Right hindlimb (tissue), 1 donor: ENCODE data around the gene SULT1B1.

Source experiments
- DNase-seq: peaks from one replicate; pipeline ENCODE4 v3.0.0-alpha.2; 2018

Gene SULT1B1

DNA sequence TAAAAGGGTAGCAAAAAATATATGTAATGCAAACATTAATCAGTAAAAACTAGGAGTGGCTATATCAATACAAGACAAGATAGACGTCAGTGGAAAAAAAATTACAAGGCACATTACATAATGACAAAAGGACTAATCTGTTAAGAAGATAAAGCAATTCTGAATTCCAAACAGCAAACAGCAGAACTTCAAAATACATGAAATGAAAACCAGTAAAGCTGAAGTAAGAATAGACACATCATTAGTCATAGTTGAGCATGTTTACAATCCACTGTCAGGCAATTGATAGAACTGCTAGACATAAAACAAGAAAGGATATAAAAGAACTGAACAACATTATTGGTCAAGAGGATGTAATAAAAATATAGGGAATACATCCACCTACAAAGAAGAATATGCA lies 12.2 kb downstream of the SULT1B1 start:
- DNase-seq = no peak

DNA sequence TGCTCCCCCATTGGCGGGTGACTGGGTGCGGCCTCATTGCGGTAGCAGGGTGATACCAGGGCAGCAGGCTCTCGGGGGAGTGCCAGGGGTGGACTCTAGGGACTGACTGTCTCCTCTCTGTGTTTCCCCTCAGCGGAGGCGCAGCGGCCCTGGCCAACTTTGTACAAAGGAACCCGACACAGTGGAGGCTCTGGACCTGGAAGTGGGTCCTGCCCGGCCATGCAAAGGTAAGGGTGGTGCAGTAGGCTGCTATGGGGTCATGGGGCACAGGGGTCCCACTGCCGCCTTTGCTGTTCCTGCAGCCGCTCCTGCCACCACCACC lies 16.3 kb downstream of the SULT1B1 start:
- no peak for DNase-seq

DNA sequence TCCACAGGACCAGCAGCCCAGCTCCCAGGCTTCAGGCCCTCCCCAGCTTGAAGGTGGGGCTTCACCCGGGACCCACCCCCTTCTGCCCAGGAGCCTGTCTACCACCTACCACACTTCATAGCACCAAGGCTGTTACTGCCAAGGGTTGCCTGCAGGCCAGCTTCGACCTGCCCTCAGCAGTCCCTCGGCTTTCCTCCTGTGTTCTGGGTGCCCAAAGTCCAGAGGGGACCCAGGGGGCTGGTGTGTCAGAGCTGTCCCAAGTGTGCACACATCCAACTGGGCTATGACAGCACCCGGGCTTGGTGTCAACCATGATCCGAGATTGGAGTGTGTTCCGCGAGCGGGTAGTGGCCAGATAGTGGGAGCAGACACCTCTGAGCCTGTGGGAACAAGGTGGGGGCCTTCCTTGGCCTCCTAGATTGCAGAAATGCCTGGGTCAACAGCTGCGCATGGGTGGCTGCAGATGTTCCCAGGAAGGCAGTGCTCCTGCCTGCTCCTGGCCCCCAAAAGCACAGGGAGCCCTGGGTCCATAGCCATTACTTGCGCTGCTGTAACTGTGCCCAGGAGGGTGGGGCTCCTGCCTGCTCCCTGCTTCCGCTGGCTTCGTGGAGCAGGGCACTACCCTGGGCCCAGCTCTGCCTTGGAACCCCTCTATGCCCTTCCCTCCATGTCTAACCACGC lies 16.8 kb downstream of the SULT1B1 start:
- DNase-seq = no peak

DNA sequence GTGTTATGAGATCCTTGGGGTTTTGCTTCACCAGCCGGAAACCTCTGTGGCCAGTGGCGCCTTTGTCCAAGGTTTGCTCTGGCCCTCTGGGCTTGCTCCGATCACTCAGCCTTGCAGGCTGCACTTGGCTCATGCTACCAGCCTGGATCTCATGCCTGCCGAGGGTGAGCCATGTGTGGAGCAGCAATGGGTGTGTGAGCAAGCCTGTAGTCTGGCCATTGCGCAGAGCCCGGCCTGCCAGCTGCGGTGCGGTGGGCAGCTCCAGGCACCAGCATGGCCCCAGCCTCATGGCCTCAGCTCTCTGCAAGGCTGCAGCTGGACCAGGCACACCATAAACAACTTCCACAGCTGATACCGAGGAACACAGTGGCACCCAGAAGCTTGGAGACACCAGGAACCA lies 17.8 kb downstream of the SULT1B1 start:
- DNase-seq = no peak

DNA sequence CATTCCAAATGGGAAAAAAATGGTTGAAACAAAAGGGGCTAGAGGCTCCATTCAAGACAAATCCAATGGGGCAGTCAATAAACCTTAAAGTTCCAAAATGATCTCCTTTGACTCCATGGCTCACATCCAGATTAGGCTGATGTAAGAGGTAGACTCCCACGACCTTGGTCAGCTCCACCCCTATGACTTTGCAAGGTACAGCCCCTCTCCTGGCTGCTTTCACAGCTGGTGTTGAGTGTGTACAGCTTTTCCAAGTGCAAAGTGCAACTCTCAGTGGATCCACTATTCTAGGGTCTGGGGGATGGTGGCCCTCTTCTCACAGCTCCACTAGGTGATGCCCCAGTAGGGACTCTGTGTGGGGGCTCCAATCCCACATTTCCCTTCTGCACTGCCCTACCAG lies 21.5 kb downstream of the SULT1B1 start:
- no peak for DNase-seq

DNA sequence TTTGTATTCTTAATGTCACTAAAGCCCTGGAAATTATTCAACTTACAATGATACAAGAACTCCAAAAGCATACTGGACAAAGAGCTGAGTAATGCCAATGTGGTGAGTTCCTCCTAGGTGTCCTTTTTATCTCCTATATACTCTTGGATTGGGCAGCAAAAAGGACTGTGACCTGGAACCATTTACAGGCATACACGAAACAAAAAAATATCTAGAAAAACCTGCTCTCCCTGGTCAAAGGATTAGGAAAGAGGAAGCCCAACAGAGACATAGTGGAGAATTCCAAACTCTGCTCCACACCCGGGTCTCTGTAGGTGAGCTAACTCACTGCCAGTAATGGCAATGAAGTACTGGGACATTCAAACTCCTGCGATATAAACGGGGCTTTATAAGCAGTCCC lies 25.3 kb downstream of the SULT1B1 start:
- DNase-seq = no peak

DNA sequence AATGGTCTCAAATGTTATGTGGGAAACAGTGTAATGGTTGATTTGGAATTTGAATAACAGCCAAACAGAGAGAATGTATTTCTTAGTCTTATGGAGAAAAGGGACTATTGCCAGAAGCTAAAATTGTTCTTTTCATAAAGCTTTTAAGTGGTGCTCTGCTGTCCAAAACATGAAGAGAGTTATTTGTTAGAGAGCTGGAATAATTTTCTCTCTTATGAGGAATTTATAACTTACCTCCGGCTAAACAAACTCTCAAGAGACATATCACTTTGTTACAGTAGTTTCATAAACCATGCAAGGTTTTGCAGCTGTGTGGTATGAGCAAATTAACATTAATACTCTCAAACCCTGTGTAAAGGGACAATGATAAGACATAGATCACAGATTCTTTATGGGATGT lies 28.6 kb downstream of the SULT1B1 start:
- DNase-seq = no peak

DNA sequence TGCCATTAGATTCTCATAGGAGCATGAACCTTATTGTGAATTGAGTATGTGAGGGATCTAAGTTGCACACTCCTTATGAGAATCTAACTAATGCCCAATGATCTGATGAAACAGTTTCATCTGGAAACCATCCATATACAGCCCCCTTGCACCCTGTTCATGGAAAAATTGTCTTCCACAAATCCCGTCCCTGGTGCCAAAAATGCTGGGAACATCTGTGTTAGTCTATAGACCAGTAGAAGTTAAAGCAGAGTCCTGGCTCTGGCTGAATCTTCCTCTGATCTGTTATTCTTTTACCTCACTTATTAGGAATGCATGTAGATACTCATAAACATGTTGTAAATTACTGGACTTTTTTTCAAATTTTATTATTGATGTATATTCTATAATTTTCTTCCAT lies 29.2 kb downstream of the SULT1B1 start:
- DNase-seq = peak; percentile 69

DNA sequence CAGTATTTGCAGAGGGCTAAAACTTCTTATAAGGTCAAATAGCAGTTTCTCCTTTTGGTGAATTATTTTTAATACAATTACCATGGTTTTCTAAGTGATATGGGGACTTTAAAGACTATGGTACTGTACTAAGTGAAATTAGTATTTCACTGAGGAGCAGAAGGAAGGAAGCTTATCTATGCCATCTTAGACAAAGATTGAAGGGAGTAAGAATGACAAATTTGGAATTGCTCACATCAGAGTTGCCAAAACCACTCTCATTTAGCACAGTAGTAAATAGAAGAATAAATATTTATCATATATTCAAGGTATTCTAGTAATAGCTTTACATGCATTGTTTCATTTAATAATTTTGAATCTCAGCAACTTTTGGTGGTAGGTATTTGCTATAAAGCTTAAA lies 30.4 kb downstream of the SULT1B1 start:
- no peak for DNase-seq

DNA sequence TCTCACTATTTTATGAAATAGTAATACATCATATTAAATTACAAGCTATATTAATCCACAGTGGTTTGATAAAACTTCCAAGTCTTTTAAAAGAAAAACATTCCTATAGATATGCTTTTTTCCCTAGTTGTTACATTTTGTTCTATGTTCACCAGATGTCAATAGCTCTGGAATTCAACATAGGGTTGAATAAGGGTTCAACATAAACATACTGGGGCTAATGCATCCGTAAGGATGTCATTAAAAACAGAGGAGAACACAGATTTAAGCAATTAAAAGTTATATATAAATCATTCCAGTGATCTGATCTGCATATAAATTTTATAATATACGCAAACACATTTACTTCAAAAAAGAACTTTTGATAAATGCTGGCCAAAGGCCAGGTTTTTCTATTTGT lies 32.5 kb downstream of the SULT1B1 start:
- DNase-seq = no peak

DNA sequence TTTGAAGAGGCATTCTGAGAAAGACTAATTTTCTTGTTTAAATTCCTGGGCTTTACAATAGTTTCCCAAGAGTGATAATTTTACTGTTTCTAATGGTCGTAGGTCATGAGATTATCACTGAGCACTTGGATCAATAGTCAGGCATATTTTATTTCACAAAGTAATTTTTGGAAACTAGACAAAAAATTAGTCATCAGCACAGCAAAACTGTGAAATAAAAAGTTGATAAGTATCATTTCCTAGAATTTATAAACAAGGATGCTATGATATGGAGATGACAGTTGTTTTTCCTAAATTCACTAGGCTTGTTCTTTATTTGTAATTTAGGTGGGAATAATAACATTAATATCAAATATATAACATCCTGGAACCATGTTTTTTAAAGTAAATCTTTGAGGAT lies 33.0 kb downstream of the SULT1B1 start:
- DNase-seq = no peak

DNA sequence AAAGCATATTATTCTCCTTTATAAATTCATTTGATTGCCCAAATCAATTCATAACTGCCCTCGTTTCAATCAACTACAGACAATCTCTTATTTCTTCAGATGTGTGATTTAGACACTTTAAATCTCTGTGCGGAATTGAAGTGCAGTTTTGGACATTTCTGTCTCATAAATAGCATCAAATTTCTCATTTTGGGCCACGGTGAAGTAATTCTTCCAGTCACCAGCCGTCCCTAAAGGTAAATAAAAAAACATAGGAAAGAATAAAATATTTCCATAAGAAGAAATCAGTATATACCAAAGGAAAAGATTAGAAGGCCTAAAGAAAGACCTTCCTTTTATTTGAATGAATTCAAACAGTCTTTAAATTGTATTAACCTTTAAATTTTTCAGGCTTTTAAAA lies 33.4 kb downstream of the SULT1B1 start:
- no peak for DNase-seq

DNA sequence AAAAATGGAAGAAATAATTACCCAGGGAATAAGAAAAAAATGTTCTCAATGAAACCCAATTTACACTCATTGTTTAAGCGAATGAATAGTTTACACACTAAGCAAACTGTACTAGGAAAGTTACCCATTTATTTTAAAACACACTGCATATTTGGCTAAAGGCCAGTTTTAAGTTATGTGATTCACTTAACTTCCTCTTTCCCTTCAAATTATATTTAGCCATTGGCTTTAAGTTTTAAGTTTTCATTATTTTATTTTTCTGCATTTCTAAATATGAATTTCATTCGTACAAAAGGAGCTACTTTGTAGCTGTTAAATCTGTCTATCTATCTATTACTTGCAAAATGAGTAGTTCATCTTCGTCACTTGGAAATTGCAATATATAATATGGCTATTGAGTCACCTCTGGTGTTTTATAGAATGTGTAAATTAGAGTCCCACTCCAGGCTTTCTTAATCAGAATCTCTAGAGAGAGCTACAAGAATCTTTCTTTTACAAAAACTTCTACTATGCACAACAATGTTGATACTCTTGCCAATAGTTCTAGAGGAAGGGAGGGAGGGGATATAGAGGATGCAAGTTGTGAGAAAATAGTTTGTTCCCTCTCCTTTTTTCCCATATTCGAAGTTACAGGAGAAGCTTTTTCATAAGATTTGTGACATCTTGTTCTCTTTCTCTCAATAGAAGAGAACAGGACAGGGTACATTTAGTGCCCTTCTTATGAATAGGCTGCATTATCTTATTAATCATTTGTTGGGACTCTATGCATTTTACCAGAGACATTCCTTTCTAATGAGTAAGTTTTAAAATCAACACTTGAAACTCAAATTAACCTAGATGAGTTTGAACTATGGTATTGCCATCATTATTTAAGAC lies 41.8 kb downstream of the SULT1B1 start:
- no peak for DNase-seq

DNA sequence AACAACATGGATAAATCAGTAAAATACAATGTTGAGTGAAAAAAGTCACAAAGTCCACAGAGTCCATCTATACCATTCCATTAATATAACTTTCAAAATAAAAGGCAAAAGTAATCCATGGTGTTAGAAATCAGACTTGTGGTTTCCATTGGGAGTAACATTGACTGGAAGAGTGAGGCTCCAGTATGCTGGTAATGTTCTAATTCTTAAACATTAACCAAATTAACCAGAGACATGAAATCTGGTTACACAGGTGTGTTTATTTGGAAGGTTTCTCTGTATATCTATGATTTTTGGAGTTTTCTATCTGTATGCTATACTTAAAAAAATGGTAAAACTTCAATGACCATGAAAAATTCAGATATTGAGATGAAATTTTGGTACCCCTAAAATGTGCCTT lies 42.6 kb downstream of the SULT1B1 start:
- DNase-seq = no peak

DNA sequence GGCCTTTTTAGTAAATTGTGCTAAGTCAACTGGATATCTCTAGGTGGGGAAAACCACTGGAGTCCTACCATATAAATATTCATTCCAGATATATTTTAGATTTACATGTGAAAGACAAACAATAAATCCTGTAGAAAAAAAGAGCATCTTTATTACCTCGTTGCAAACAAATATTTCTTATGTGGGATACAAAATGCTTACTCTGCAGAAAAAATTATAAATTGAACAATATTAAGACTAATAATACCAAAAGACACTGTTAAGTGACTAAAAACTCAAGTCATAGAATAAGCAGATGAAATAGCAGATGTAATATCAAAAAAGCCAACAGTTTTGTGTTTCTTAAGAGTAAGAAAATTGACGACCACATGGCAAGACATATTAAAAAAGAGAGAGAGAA lies 43.8 kb downstream of the SULT1B1 start:
- no peak for DNase-seq

DNA sequence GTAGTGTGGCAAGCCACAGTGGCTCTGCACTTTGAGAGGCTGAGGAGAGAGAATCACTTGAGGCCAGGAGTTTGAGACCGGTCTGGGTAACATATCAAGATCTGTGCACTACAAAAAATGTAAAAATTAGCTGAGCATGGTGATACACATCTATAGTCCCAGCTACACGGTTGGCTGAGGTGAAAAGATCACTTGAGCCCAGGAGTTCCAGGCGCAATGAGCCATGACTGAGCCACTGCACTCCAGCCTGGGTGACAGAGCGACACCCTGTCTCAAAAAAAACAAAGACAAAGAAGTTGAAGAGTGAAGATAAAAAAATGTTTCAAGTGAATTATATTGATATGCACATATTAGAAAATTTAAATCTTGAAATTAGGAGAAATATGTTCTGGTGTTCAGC lies 46.3 kb downstream of the SULT1B1 start:
- no peak for DNase-seq

DNA sequence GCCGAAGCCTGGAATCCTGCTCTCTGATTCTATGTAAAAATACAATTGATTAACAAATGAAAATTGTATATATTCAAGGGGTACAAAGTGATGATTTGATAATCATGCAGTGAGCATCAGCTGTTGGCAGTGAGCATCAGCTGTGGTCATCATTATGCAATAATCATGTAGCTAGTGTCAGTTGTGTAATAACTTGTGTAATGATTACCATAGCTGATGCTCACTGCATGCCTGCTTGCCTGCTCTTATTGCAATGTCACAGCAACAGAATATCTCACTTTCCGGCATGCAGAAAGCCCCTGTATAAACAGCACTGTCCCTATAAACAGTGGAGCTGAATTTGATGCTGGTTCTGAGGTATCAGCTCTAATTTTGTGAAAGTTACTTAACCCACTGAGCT lies 46.8 kb downstream of the SULT1B1 start:
- DNase-seq = no peak

DNA sequence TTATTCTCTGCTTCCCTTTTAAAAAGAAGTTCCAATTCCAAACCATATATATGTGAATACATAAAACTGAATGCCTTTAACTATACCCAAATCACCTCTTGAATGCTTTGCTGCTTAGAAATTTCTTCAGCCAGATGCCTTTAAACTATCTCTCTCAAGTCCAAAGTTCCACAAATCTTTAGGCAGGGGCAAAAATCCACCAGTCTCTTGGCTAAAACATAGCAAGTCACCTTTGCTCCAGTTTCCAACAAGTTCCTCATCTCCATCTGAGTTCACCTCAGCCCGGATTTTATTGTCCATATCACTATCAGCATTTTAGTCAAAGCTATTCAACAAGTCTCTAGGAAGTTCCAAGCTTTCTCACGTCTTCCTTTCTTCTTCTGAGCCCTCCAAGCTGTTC lies 49.8 kb downstream of the SULT1B1 start:
- DNase-seq = no peak

DNA sequence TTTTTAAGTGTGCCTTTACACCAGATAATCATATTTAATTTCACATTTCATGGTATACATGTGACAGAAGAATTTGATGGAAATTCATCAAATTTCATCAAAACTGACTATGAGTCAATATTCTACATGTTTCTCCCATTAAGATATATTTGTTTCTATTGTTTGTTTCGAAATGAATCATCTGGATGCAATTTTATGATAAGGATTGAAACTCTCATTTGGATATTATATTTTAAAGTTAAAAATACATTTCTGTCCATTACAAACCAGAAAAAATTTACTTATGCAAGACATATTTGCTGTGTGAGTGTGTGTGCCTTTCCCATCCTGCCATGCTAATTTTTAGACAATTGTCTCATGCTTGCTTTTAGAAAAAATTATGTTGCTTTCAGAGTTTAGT lies 52.2 kb downstream of the SULT1B1 start:
- DNase-seq = no peak

DNA sequence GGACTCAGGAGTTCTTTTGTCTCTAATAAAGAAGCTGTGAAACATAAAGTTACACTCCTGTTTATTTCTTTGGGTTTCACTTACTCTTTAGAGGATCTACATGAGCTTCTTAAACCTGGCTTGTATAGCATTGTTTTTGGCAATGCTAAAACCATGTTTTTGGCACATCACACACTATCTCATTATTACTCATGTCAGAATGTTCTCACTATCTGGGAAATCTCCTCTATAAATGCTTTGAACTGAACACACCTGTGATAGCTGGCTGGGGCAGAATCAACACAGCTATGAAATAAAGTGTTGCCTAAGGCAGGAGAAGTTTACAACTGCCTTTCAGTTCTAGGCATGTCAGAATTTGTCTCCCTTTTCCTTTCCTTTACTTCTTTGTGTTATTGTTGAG lies 52.6 kb downstream of the SULT1B1 start:
- no peak for DNase-seq

DNA sequence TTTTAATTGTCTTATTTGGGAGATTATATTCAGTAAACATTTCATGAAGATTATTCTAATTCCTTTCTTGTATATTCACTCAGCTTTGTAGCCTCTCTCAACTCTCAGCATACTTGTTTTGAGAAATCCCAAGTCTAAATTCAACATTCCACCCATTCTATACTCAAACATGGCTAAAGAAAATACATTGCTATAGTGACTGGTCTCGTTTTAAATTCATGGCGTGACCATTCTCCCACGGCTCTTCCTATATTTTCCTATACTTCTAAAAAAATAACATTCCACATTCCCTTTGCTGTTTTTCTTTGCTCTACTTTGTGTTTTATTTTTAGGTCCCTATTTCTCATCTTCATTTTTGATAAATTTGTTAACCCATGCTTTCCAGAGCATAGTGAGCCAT lies 58.2 kb downstream of the SULT1B1 start:
- no peak for DNase-seq

DNA sequence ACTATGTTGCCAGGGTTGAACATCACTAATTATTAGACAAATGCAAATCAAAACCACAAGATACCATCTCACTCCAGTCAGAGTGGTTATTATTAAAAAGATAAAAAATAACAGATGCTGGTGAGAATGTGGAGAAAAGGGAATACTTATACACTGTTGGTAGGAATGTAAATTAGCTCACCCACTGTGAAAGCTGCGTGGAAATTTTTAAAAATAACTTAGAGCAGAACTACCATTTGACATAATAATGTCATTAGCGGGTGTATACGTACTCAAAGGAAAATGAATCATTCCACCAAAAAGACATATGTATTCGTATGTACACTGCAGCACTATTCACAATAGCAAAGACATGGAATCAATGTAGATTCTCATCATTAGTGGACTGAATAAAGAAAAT lies 58.7 kb downstream of the SULT1B1 start:
- no peak for DNase-seq

DNA sequence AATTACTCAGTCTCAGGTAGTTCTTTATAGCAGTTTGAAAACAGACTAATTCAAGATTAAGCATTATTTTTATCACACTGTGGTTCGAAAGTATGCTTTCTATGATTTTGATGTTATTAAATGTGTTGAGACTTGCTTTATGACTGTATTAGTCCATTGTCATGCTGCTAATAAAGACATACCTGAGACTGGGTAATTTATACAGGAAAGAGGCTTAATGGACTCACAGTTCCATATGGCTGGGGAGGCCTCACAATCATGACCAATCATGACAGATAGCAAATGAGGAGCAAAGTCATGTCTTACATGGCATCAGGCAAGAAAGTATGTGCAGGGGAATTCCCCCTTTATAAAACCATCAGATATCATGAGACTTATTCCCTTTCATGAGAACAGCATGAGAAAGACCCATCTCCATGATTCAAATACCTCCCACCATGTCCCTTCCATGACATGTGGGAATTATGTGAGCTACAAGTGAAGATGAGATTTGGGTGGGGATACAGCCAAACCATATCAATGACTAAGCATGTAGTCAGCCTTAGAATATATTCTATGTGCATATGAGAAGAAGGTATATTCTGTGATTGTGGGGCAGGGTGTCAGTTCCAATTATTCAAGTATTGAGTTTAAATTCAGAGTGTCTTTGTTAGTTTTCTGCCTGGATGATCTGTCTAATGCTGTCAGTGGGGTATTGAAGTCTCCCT lies 62.7 kb downstream of the SULT1B1 start:
- DNase-seq = no peak

DNA sequence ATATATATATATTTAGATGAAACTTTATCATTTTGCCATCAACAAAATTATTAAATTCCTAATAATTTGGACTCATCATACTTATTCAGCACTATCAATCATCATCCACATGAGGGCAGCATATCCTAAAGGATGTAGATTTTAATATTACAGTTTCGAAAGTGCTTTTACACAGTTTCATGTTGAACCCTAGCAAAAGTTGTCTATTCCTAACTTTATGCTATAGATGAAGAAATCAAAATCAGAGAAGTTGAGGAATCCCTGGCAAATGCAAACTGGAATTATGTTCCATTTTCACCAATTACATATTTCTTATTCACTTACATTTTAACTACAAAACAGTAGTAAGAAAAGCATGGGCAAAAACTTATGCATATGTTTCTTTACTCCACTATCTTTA lies 70.8 kb downstream of the SULT1B1 start:
- DNase-seq = no peak
